Measurements from ENCODE around the gene AP3M1.
A peak's percentile ranks its signal among the peaks of the same experiment; 100 is the strongest.

AP3M1 gene

GRCh38 chr10:74121368-74121767 is 29.3 kb downstream of the AP3M1 start:
- no peak for DNase-seq (ENCODE audit: low spot score in 2 of 2)
- no peak overlapping the region for H3K4me3 Mint-ChIP-seq
- no peaks in the 10 kb centered on the region for H3K27me3 Mint-ChIP-seq
- peaks cover 7% of the 10 kb centered on the region for H3K4me1 Mint-ChIP-seq
- H3K9me3 Mint-ChIP-seq: no peaks in the 10 kb centered on the region
- no peak for ATAC-seq (replicated peaks; ENCODE audit: extremely low read depth, poor library complexity, severe bottlenecking)
- peak overlapping the region; percentile 61 for H3K27ac Mint-ChIP-seq (ENCODE audit: low read depth)
- peaks cover 63% of the 10 kb centered on the region for H3K36me3 Mint-ChIP-seq (ENCODE audit: insufficient read depth)

GRCh38 chr10:74120911-74121310 is 29.7 kb downstream of the AP3M1 start:
- Mint-ChIP-seq H3K4me1 (peaks cover 12% of the 10 kb centered on the region), H3K9me3 (no peaks in the 10 kb centered on the region), H3K27ac (ENCODE audit: low read depth) (peak overlapping the region; percentile 61), H3K27me3 (no peaks in the 10 kb centered on the region), H3K36me3 (ENCODE audit: insufficient read depth) (peaks cover 63% of the 10 kb centered on the region), H3K4me3 (no peak overlapping the region)
- DNase-seq (ENCODE audit: low spot score in 2 of 2) (no peak), ATAC-seq (replicated peaks; ENCODE audit: extremely low read depth, poor library complexity, severe bottlenecking) (no peak)

- peak overlapping the region; percentile 78 for H3K27ac Mint-ChIP-seq (ENCODE audit: low read depth)
- H3K9me3 Mint-ChIP-seq: no peaks in the 10 kb centered on the region
- H3K36me3 Mint-ChIP-seq (ENCODE audit: insufficient read depth): peaks cover 66% of the 10 kb centered on the region
- peaks cover 16% of the 10 kb centered on the region for H3K4me1 Mint-ChIP-seq
- DNase-seq (ENCODE audit: low spot score in 2 of 2): no peak
- ATAC-seq (replicated peaks; ENCODE audit: extremely low read depth, poor library complexity, severe bottlenecking): no peak
- H3K27me3 Mint-ChIP-seq: no peaks in the 10 kb centered on the region
- H3K4me3 Mint-ChIP-seq: no peak overlapping the region
Observed at GRCh38 chr10:74118804-74119203, 31.8 kb downstream of the AP3M1 start.

GRCh38 chr10:74117738-74118137 is 32.9 kb downstream of the AP3M1 start:
- Mint-ChIP-seq H3K36me3 (ENCODE audit: insufficient read depth) (peaks cover 66% of the 10 kb centered on the region), H3K9me3 (no peaks in the 10 kb centered on the region), H3K4me3 (no peak overlapping the region), H3K27me3 (no peaks in the 10 kb centered on the region), H3K27ac (ENCODE audit: low read depth) (no peak overlapping the region), H3K4me1 (peaks cover 16% of the 10 kb centered on the region)
- no peak for ATAC-seq (replicated peaks; ENCODE audit: extremely low read depth, poor library complexity, severe bottlenecking)
- DNase-seq (ENCODE audit: low spot score in 2 of 2): no peak

GRCh38 chr10:74114041-74114448 is 36.6 kb downstream of the AP3M1 start:
- Mint-ChIP-seq H3K9me3 (no peaks in the 10 kb centered on the region), H3K4me1 (peaks cover 12% of the 10 kb centered on the region), H3K36me3 (ENCODE audit: insufficient read depth) (peaks cover 68% of the 10 kb centered on the region), H3K27ac (ENCODE audit: low read depth) (peak overlapping the region; percentile 4), H3K4me3 (no peak overlapping the region), H3K27me3 (no peaks in the 10 kb centered on the region)
- ATAC-seq (replicated peaks; ENCODE audit: extremely low read depth, poor library complexity, severe bottlenecking): no peak
- no peak for DNase-seq (ENCODE audit: low spot score in 2 of 2)

GRCh38 chr10:74113546-74113945 is 37.1 kb downstream of the AP3M1 start:
- Mint-ChIP-seq H3K9me3 (no peaks in the 10 kb centered on the region), H3K4me3 (no peak overlapping the region), H3K27ac (ENCODE audit: low read depth) (peak overlapping the region; percentile 4), H3K36me3 (ENCODE audit: insufficient read depth) (peaks cover 67% of the 10 kb centered on the region), H3K27me3 (no peaks in the 10 kb centered on the region), H3K4me1 (peaks cover 9% of the 10 kb centered on the region)
- no peak for DNase-seq (ENCODE audit: low spot score in 2 of 2)
- ATAC-seq (replicated peaks; ENCODE audit: extremely low read depth, poor library complexity, severe bottlenecking): no peak

GRCh38 chr10:74111799-74112198 is 38.8 kb downstream of the AP3M1 start:
- Mint-ChIP-seq H3K9me3 (no peaks in the 10 kb centered on the region), H3K27me3 (no peaks in the 10 kb centered on the region), H3K4me1 (peaks cover 9% of the 10 kb centered on the region), H3K36me3 (ENCODE audit: insufficient read depth) (peaks cover 66% of the 10 kb centered on the region), H3K27ac (ENCODE audit: low read depth) (peak overlapping the region; percentile 39), H3K4me3 (no peak overlapping the region)
- DNase-seq (ENCODE audit: low spot score in 2 of 2): no peak
- no peak for ATAC-seq (replicated peaks; ENCODE audit: extremely low read depth, poor library complexity, severe bottlenecking)

GRCh38 chr10:74110120-74110519 is 40.5 kb downstream of the AP3M1 start:
- Mint-ChIP-seq H3K4me3 (no peak overlapping the region), H3K9me3 (no peaks in the 10 kb centered on the region), H3K36me3 (ENCODE audit: insufficient read depth) (peaks cover 67% of the 10 kb centered on the region), H3K4me1 (no peaks in the 10 kb centered on the region), H3K27me3 (no peaks in the 10 kb centered on the region), H3K27ac (ENCODE audit: low read depth) (peak overlapping the region; percentile 23)
- DNase-seq (ENCODE audit: low spot score in 2 of 2) (no peak), ATAC-seq (replicated peaks; ENCODE audit: extremely low read depth, poor library complexity, severe bottlenecking) (no peak)

GRCh38 chr10:74109452-74109851 is 41.2 kb downstream of the AP3M1 start:
- Mint-ChIP-seq H3K27ac (ENCODE audit: low read depth) (peak overlapping the region; percentile 23), H3K4me1 (no peaks in the 10 kb centered on the region), H3K36me3 (ENCODE audit: insufficient read depth) (peaks cover 69% of the 10 kb centered on the region), H3K9me3 (no peaks in the 10 kb centered on the region), H3K27me3 (no peaks in the 10 kb centered on the region), H3K4me3 (no peak overlapping the region)
- no peak for DNase-seq (ENCODE audit: low spot score in 2 of 2)
- ATAC-seq (replicated peaks; ENCODE audit: extremely low read depth, poor library complexity, severe bottlenecking): no peak

- Mint-ChIP-seq H3K36me3 (ENCODE audit: insufficient read depth) (peaks cover 69% of the 10 kb centered on the region), H3K4me1 (no peaks in the 10 kb centered on the region), H3K27ac (ENCODE audit: low read depth) (peak overlapping the region; percentile 1), H3K4me3 (no peak overlapping the region), H3K27me3 (no peaks in the 10 kb centered on the region), H3K9me3 (no peaks in the 10 kb centered on the region)
- DNase-seq (ENCODE audit: low spot score in 2 of 2): no peak
- no peak for ATAC-seq (replicated peaks; ENCODE audit: extremely low read depth, poor library complexity, severe bottlenecking)
Observed at GRCh38 chr10:74107391-74107790, 43.2 kb downstream of the AP3M1 start.

- H3K4me1 Mint-ChIP-seq: no peaks in the 10 kb centered on the region
- H3K4me3 Mint-ChIP-seq: no peak overlapping the region
- ATAC-seq (replicated peaks; ENCODE audit: extremely low read depth, poor library complexity, severe bottlenecking): no peak
- H3K27ac Mint-ChIP-seq (ENCODE audit: low read depth): no peak overlapping the region
- H3K9me3 Mint-ChIP-seq: no peaks in the 10 kb centered on the region
- H3K27me3 Mint-ChIP-seq: no peaks in the 10 kb centered on the region
- peaks cover 69% of the 10 kb centered on the region for H3K36me3 Mint-ChIP-seq (ENCODE audit: insufficient read depth)
- DNase-seq (ENCODE audit: low spot score in 2 of 2): no peak
Observed at GRCh38 chr10:74104996-74105395, 45.6 kb downstream of the AP3M1 start.

- Mint-ChIP-seq H3K27me3 (no peaks in the 10 kb centered on the region), H3K4me1 (no peaks in the 10 kb centered on the region), H3K36me3 (ENCODE audit: insufficient read depth) (peaks cover 65% of the 10 kb centered on the region), H3K4me3 (no peak overlapping the region), H3K9me3 (no peaks in the 10 kb centered on the region), H3K27ac (ENCODE audit: low read depth) (no peak overlapping the region)
- ATAC-seq (replicated peaks; ENCODE audit: extremely low read depth, poor library complexity, severe bottlenecking) (no peak), DNase-seq (ENCODE audit: low spot score in 2 of 2) (no peak)
Observed at GRCh38 chr10:74104480-74104879, 46.1 kb downstream of the AP3M1 start.

- Mint-ChIP-seq H3K27ac (ENCODE audit: low read depth) (no peak overlapping the region), H3K4me1 (no peaks in the 10 kb centered on the region), H3K9me3 (no peaks in the 10 kb centered on the region), H3K27me3 (no peaks in the 10 kb centered on the region), H3K36me3 (ENCODE audit: insufficient read depth) (peaks cover 62% of the 10 kb centered on the region), H3K4me3 (no peak overlapping the region)
- no peak for DNase-seq (ENCODE audit: low spot score in 2 of 2)
- ATAC-seq (replicated peaks; ENCODE audit: extremely low read depth, poor library complexity, severe bottlenecking): no peak
Observed at GRCh38 chr10:74103560-74104258, 46.9 kb downstream of the AP3M1 start.

Measured in central memory CD8-positive, alpha-beta T cell (primary cell).